Esophagus squamous epithelium (tissue), 5 donors: ENCODE measurements around the gene HOXA9. TPM values are rescaled to one million over a fixed set of nuclear protein-coding genes. Genes with fewer than 3 reads are reported as not detected.

Experiments used
- DNase-seq: peaks from one replicate; lab custom pipeline; 2025; lab: John Stamatoyannopoulos, UW
- H3K27ac ChIP-seq, 4 donors: fragments of 200-600 bp; sonication (generic); one replicate each; pipeline ENCODE4 v1.5.1; 2016 to 2019; ENCODE audit warnings: mild to moderate bottlenecking in 1 of 4
- H3K27me3 ChIP-seq, 4 donors: fragments of 200-600 bp; sonication (generic); 1 replicate in 3 of 4; 2 replicates in 1 of 4; pipeline versions ENCODE4 v1.5.1 to v1.6.0; 2017 to 2021; ENCODE audit warnings: antibody characterized with exemption in 1 of 4
- H3K36me3 ChIP-seq, 3 donors: fragments of 200-600 bp; sonication (generic); one replicate each; pipeline ENCODE4 v1.5.1; 2016 to 2019
- H3K4me1 ChIP-seq, 3 donors: fragments of 200-600 bp; sonication (generic); one replicate each; pipeline ENCODE4 v1.5.1; 2017 to 2019
- H3K4me3 ChIP-seq, 4 donors: fragments of 200-600 bp; sonication (generic); 1 replicate in 3 of 4; 2 replicates in 1 of 4; pipeline ENCODE4 v1.5.1; 2016 to 2019; ENCODE audit warnings: mild to moderate bottlenecking in 2 of 4, moderate library complexity in 1 of 4
- H3K9me3 ChIP-seq, 3 donors: fragments of 200-600 bp; sonication (generic); one replicate each; pipeline ENCODE4 v1.5.1; 2016 to 2019
- CTCF ChIP-seq, 6 experiments: fragments of 450-650 bp in 4 of 6; fragments of 200-600 bp in 2 of 6; sonication (generic) in 2 of 6; IDR thresholded peaks; one replicate each; pipeline ENCODE4 v1.5.1; 2016 to 2019; ENCODE audit warnings: antibody characterized with exemption in 6 of 6, mild to moderate bottlenecking in 4 of 6, moderate library complexity in 4 of 6
- POLR2A ChIP-seq, 4 donors: fragments of 450-650 bp; IDR thresholded peaks; one replicate each; pipeline ENCODE4 v1.6.1; 2017; ENCODE audit warnings: antibody characterized with exemption in 4 of 4, mild to moderate bottlenecking in 4 of 4, moderate library complexity in 3 of 4
- WGBS, 2 donors: methylation state at CpG; one replicate each; pipeline ENCODE4 v1.1.5; 2018; 5-methylcytosine and 5-hydroxymethylcytosine counted together
- intact Hi-C: fragments of 100-400 bp; cut with DNase I; formaldehyde crosslinking; loops from one replicate; pipeline ENCODE4 v1.15.0; 2022
- total RNA-seq, 4 donors: library from RNA; depleted of rRNA; stranded (reverse); fragments of >200 nt; gene quantifications; one replicate each; pipeline ENCODE4 v1.1.0, GENCODE V29; 2016
- donor health status: DM: yes; HTN: yes; CAD: no.

The HOXA9 gene
- total RNA-seq, 4 donors from 2014 or later = 0.57 to 1.1 TPM; not detected in 2

GRCh38 chr7:27160546-27161213 is 4.7 kb downstream of the HOXA9 start:
- no peaks in the 10 kb centered on the region for H3K9me3 ChIP-seq
- H3K36me3 ChIP-seq = no peaks in the 10 kb centered on the region
- WGBS, 2 donors = 10 to 13% methylated on average over 2 to 14 of the region's 54 CpGs
- H3K4me1 ChIP-seq = peaks cover 30 to 71% (median 42%) of the 10 kb centered on the region in 3 donors
- H3K4me3 ChIP-seq = peak overlapping the region; percentile 43 to 71 (median 56)
- H3K27ac ChIP-seq = peak overlapping the region in 2 of 4 donors; percentile 44 to 47
- TF ChIP-seq CTCF (IDR thresholded peaks at IDR 0.05) = peak; percentile 99 to 100 (median 99)
- no peak for TF ChIP-seq POLR2A (IDR thresholded peaks at IDR 0.05)
- peak; percentile 62 for DNase-seq
- intact Hi-C loops = loop anchor here (10.0 kb wide), 1 partner anchor 1306 kb away; no protein-coding TSS in a partner anchor
- H3K27me3 ChIP-seq = peaks cover 23 to 99% (median 65%) of the 10 kb centered on the region in 4 donors

- TF ChIP-seq POLR2A (IDR thresholded peaks at IDR 0.05) = no peak
- no peak for TF ChIP-seq CTCF (IDR thresholded peaks at IDR 0.05)
- H3K9me3 ChIP-seq = no peaks in the 10 kb centered on the region
- 45 to 53% methylated on average over 17 to 20 of the region's 23 CpGs for WGBS, 2 donors
- DNase-seq = no peak
- peak overlapping the region; percentile 43 to 71 (median 56) for H3K4me3 ChIP-seq
- H3K4me1 ChIP-seq = peaks cover 35 to 71% (median 38%) of the 10 kb centered on the region in 3 donors
- intact Hi-C loops = loop anchor here (10.0 kb wide), 1 partner anchor 1305 kb away; no protein-coding TSS in a partner anchor
- no peaks in the 10 kb centered on the region for H3K36me3 ChIP-seq
- H3K27me3 ChIP-seq = peaks cover 17 to 99% (median 65%) of the 10 kb centered on the region in 4 donors
- H3K27ac ChIP-seq = peak overlapping the region in 1 of 4 donors; percentile 44
These were observed 5.2 kb downstream of the HOXA9 start for GRCh38 chr7:27160145-27160545.

GRCh38 chr7:27159266-27160144 is 5.8 kb downstream of the HOXA9 start:
- H3K27me3 ChIP-seq = peaks cover 11 to 99% (median 62%) of the 10 kb centered on the region in 4 donors
- H3K27ac ChIP-seq = no peak overlapping the region
- intact Hi-C loops = loop anchor here (10.0 kb wide), 1 partner anchor 1305 kb away; no protein-coding TSS in a partner anchor
- 61 to 72% methylated on average over 24 to 27 of the region's 27 CpGs for WGBS, 2 donors
- H3K36me3 ChIP-seq = no peaks in the 10 kb centered on the region
- TF ChIP-seq CTCF (IDR thresholded peaks at IDR 0.05) (no peak), POLR2A (IDR thresholded peaks at IDR 0.05) (no peak)
- peak overlapping the region in 1 of 4 donors; percentile 61 for H3K4me3 ChIP-seq
- peaks cover 32 to 71% (median 37%) of the 10 kb centered on the region in 3 donors for H3K4me1 ChIP-seq
- DNase-seq = no peak
- H3K9me3 ChIP-seq = no peaks in the 10 kb centered on the region

- H3K9me3 ChIP-seq = no peaks in the 10 kb centered on the region
- H3K27ac ChIP-seq = no peak overlapping the region
- H3K36me3 ChIP-seq = no peaks in the 10 kb centered on the region
- H3K4me3 ChIP-seq = no peak overlapping the region
- peaks cover 28 to 69% (median 33%) of the 10 kb centered on the region in 3 donors for H3K4me1 ChIP-seq
- DNase-seq = no peak
- TF ChIP-seq POLR2A (IDR thresholded peaks at IDR 0.05) = no peak
- no peak for TF ChIP-seq CTCF (IDR thresholded peaks at IDR 0.05)
- H3K27me3 ChIP-seq = peaks cover 9 to 99% (median 61%) of the 10 kb centered on the region in 4 donors
- intact Hi-C loops = no loop called here
- 37 to 56% methylated on average over 24 to 27 of the region's 35 CpGs for WGBS, 2 donors
These were observed 6.7 kb downstream of the HOXA9 start for GRCh38 chr7:27158436-27159265.
